GM11168 (cell line): ENCODE results near the gene ZCRB1.
"Not testable (repeated sequence)": the region's sequence is repeated elsewhere in the genome, so short reads cannot be mapped to it uniquely, and the experiment has no call there.

ENCODE experiments used
- in situ Hi-C: fragments of 300-500 bp; cut with MboI; formaldehyde crosslinking; loops from one replicate; pipeline ENCODE4 v1.12.0; 2022; ENCODE audit warnings: low sequenced_read_pairs; ENCODE audit not compliant: unreplicated experiment

The ZCRB1 gene, protein sequence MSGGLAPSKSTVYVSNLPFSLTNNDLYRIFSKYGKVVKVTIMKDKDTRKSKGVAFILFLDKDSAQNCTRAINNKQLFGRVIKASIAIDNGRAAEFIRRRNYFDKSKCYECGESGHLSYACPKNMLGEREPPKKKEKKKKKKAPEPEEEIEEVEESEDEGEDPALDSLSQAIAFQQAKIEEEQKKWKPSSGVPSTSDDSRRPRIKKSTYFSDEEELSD

DNA sequence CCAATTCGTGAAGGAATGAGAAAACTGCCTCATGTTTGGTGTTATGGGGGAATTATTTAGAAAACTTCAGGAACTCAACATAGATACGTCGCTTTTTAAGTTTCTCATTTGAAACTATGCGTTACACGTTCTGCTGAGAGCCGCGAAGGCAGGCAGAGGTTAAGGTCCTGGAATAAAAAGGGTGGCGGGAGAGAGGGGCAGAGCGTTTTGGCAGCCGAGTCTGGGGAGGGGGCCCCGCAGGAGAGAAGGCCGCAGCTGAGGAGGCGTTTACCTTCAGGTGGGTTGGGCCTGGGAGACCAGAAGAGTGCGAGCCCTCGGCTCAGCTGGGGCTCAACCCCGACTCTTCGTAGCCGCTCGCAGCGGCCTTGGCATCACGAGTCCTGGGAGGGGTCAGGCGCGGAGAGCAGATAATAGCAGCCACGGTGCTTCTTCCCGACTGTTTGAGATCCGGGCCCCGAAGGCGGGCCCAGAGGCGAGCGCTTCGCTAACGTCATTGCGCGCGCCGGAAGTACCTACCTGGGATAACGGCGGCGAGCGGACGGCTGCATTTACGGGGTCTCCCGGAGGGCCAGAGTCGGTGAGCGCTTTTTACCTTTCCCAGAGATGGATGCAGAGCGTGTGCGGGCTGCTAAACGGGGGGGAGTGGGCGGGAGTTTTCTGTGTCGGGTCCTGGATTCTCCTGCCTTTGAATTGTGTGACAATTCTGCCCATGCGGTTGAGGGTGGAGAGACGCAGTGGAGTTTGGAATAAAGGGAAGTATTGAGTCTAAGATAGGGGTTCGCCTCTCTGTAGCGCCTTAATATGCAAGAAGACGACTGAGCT, at the start of gene ZCRB1, which contains the start of gene PPHLN1:
Gene ZCRB1 (minus strand): TSS at position 442 of the 822 bp plus-strand sequence. CDS start 1,992 bp downstream, outside the sequence.
Gene PPHLN1 (plus strand): TSS at position 515 of the 822 bp plus-strand sequence. CDS start 9,736 bp downstream, outside the sequence.
- in situ Hi-C loops = loop anchor here (25.0 kb wide), 1 partner anchor 189 kb away; the partner anchor contains the start of gene GXYLT1

DNA sequence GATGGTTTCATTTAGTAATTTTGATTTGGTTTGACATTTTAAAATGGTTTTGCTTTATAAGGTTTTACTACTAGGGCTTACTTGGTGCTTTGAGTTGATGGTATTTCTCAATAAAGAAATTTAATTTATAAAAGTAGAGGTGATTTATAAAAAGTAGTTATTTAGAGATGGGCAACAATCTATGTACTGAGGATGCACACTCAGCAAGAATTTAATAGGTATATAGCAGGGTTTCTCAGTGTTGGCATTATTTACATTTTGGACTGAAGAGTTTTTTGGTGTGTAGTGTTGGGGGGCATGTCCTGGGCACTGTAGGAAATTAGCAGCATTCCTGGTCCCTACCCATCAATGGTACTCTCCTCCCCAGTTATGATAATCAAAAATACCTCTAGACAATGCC, 47.8 kb upstream of the ZCRB1 start:
- in situ Hi-C loops = no loop called here

DNA sequence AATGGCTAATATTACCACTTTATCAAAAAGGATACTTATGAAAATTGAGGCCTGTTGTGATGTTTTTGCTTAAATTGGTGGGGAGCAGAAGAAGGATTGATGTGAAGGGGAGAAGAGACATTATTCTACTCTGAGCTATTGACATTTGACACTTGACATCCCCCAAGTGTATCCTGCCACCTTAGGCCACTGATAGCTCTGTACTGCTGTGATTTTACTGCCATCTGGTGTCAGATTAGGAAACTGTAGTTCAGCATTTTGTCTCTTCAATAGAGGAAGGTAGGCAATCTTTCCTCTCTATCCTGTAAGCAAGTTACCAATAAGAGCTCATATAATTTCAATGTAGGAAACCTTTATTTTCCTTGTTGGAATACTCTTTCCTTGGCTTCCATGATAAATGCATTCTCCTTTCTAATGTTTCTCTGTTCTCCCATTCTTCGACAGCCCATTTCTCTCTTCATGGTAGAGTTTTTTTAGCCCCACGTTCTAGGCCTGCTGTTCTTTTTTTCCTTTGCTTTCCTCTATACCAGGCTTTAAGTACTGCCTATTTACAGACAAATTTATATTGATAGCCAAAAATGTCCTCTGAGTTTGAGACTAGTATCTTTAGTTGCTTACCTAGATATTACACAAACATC, 46.4 kb upstream of the ZCRB1 start:
- in situ Hi-C loops = no loop called here

DNA sequence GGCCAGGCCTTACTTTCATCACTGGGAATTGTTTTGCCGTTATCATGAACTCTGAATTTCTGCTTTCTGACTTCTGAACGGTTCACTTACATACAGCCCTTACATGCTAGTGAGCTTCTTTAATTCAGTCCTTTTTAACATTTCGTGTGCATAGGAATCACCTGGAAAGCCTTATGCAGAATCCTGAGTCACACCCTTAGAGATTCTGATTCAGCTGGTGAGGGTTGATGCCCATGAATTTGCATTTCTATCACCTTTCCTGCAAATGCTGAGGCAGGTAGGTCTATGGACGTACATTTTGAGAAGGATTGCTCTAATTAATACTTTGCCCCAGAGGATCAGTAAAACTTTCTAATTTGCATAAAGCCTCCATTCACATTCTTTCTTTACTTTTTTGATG, 44.1 kb upstream of the ZCRB1 start:
- in situ Hi-C loops = no loop called here

DNA sequence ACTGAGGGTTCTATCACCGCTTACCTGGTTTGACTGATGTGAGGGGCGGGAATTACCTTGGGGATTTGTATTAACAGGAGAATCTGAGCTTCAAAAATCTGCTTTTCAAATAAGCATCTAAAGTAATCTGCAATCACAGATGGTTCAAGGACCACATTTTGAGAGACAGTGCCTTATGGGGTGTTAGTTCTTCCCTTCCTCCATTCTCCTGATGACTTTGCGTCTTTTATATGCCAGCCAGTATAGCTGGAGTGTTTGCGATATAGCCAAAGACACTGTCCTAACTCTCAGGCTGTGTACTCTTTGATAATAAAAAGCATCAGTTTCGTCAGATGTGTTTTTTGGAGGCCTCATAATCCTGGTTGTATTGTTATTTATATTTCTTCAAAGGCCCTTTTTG, 39.6 kb upstream of the ZCRB1 start:
- in situ Hi-C loops = no loop called here

DNA sequence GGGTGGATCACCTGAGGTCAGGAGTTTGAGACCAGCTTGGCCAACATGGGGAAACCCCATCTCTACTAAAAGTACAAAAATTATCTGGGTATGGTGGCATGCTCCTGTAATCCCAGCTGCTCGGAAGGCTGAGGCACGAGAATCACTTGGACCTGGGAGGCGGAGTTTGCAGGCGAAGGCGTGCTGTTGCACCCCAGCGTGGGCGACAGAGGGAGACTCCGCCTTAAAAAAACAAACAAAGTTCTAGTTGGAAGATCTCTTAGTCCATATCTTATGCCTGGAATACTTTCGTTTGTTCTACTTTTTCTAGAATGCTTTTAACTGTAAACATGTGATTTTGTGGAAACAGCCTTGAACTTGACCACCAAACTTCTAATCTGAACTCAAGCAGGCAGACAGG, 38.8 kb upstream of the ZCRB1 start:
- in situ Hi-C loops = no loop called here

DNA sequence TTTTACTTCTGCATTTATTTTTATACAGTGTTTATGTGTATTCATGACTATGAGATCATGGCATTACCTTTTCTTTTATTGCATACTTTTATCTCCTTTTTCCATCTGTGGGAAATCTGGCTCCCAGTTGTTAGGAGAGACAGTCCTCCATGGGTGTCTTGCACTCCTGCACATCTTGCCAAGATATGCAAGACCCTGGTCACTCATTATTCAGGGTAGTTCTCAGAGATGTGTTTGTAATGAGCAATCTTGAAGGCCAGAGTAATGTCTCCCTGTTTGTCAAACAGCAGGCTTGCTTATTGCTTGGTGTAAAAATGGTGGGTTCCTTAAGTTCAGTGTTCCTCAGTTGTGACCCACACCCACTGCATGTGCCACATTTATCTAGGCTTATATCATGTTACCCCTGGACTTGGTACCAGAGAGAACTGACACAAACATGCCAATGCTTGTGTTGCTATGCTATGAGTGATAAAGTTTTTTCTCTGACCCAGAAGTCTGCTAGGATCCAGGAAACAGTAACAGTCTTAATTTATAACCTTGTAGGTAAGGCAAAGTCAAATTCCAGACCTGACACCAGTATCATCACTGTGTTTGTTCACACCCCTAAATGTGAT, 36.9 kb upstream of the ZCRB1 start:
- in situ Hi-C loops = no loop called here

DNA sequence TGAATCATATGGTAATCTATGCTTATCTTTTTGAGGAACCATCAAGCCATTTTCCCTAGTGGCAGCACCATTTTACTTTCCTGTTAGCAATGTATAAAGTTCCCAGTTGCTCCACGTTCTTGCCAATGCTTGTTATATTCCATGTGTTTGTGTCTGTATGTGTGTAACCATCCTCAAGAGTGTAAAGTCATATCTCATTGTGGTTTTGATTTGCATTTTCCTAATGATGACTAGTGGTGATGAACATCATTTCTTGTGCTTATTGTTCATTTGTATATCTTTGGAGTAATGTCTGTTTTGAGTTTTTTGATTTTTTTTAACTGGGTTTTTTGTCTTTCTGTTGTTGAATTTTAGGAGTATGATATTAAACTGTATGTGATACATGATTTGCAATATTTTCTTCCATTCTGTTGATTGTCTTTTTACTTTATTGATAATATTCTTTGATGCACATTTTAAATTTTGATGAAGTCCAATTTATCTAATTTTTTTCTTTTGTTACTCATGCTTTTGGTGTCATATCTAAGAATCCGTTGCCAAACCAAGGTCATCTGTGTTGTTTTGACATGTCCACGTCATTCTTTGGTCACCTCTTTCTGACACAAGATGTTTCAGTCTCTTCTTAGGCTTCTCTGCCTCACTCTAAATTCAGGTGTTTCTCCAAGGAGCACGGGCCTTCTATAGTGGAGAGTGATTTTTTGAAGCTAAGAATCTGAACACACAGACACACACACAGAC, 36.2 kb upstream of the ZCRB1 start:
- in situ Hi-C loops = no loop called here

DNA sequence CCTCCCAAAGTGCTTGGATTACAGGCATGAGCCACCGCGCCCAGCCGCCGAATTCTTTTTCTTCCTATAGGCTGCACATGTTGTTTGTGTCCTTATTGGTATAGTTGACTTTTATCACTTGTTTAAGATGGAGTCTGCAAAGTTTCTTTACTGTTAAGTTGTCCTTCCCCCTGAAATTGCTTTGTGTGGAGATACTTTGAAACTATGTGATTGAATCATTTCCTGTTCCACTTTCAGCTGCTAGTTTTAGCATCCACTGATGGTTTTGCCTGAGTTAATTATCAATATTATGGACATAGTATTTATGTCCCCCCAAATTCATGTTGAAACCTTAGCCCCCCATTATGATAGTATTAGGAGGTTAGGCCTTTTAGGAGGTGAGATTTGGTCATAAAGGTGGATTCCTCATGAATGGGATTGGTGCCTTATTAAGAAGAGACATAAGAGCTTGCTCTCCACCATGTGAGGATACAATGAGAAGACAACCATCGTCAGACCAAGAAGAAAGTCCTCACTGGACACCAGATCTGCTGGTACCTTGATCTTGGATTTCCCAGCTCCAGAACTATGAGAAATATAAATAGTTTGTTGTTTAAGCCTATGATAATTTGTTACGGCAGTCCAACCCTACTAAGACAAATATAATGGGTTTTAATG, 35.0 kb upstream of the ZCRB1 start:
- in situ Hi-C loops = no loop called here

DNA sequence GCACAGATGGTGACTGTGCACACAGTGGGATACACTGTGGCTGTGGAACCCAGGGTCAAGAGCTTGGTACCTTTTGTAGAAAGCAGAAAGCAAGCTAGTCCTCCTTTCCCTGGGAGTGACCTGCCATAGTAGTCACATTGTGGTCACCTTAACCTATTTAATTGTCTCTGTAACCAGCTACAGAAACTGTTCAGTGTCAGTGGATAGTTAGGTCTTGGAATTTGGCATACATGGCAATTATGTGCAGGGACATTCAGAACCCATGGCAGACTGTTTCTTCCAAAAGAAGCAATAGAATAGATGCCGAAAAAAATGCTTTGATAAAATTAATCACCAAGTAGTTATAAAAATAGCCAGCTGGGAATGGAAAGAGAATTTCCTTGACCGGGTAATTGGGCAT, 30.4 kb upstream of the ZCRB1 start:
- in situ Hi-C loops = no loop called here

DNA sequence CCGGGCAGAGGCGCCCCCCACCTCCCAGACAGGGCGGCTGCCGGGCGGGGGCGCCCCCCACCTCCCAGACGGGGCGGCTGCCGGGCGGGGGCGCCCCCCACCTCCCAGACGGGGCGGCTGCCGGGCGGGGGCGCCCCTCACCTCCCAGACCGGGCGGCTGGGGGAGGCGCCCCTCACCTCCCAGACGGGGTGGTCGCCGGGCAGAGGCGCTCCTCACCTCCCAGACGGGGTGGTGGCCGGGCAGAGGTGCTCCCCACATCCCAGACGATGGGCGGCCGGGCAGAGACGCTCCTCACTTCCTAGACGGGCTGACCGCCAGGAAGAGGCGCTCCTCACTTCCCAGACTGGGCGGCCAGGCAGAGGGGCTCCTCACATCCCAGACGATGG, 24.1 kb upstream of the ZCRB1 start:
- in situ Hi-C loops = not testable (repeated sequence)

DNA sequence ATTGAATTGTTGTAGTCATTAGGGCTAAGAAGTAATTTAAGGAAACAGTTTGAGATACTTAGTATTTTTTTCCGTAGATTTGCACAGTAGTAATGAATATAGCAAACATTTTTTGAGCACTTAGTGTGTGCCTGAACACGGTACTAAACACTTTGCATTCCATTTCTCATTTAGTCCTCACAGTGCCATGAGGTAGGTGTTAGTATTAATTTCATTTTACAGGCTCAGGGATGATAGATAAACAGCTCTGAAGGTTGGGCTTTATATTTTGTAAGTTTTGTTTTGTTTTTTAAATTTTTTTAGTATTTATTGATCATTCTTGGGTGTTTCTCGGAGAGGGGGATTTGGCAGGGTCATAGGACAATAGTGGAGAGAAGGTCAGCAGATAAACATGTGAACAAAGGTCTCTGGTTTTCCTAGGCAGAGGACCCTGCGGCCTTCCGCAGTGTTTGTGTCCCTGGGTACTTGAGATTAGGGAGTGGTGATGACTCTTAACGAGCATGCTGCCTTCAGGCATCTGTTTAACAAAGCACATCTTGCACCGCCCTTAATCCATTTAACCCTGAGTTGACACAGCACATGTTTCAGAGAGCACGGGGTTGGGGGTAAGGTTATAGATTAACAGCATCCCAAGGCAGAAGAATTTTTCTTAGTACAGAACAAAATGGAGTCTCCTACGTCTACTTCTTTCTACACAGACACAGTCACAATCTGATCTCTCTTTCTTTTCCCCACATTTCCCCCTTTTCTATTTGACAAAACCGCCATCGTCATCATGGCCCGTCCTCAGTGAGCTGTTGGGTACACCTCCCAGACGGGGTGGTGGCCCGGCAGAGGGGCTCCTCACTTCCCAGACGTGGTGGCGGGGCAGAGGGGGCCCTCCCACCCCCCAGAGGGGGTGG, 23.5 kb upstream of the ZCRB1 start:
- in situ Hi-C loops = loop anchor here (25.0 kb wide), 1 partner anchor 212 kb away; the partner anchor contains the start of gene GXYLT1

DNA sequence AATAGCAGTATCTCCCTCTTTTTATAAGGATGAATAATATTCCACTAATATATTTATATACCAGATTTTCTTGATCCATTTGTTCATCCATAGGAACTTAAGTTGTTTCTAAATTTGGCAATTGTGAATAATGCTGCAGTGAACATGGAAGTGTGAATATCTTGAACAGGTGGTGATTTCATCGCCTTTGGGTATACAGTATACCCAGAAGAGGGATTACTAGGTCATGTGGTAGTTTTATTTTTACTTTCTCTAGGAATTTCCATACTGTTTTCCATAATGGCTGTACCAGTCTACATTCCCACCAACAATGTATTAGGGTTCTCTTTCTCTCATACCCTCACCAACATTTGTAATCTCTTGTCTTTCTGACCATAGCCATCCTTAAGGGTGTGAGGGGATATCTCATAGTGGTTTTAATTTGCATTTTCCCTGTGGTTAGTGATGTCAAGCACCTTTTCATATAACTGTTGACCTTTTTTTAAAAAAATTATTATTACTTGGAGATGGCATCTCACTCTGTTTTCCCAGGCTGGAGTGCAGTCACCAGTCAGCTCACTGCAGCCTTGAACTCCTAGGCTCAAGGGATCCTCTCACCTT, 20.6 kb upstream of the ZCRB1 start:
- in situ Hi-C loops = loop anchor here (25.0 kb wide), 1 partner anchor 209 kb away; the partner anchor contains the start of gene GXYLT1

DNA sequence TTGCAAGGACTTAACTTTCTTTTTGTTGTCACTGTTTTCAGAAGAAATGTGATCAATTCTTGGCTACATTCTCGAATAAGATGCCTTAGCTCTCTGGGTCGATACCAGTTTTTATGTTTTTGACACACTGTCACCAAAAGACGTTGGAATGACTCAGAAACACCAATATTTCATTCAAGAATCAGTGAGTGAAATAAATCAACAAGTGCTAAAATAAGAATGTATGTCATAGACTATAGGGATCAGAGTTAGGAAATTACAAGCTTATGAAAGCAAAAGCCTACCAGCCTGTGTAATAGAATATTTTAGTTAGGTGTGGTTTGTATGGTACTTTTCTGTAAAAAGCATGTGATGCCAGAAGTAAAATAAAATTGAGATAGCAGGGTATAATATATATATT, 17.8 kb upstream of the ZCRB1 start:
- in situ Hi-C loops = loop anchor here (25.0 kb wide), 1 partner anchor 206 kb away; the partner anchor contains the start of gene GXYLT1

DNA sequence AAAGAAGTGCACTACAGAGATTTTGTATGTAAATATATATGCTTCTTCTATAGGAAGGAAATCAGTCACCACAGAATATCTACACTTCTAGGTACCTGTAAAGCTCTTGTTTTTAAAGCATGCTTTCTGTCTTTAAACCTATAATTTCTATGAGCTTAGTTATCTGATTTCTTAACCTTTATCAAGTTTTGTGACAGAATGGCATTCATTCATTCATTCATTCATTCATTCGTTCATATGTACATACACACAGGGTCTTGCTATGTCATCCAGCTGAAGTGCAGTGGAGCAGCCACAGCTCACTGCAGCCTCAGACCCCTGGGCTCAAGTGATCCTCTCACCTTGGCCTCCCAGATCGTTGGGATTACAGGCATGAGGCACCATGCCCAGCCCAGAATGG, 16.1 kb upstream of the ZCRB1 start:
- in situ Hi-C loops = loop anchor here (25.0 kb wide), 1 partner anchor 205 kb away; the partner anchor contains the start of gene GXYLT1

DNA sequence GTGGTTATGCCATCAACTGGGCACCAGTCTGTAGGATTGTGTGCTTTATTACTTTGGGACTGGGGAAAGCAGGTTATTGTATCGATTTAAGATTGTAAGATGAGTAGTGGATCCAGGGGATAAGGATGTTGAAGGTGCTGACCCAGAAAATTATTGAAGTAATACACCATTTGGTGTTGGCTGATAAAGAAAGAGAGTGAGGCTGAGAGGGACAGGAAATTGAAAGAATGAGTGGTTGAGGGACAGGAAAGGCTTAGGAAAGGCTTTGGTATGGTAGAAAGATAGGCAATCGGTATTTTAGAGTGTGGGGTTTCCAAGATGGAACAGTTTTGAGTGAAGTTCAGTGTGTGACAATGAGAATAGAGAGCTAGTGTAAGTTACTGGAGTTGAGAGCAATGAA, 12.4 kb upstream of the ZCRB1 start:
- in situ Hi-C loops = loop anchor here (25.0 kb wide), 1 partner anchor 201 kb away; the partner anchor contains the start of gene GXYLT1

DNA sequence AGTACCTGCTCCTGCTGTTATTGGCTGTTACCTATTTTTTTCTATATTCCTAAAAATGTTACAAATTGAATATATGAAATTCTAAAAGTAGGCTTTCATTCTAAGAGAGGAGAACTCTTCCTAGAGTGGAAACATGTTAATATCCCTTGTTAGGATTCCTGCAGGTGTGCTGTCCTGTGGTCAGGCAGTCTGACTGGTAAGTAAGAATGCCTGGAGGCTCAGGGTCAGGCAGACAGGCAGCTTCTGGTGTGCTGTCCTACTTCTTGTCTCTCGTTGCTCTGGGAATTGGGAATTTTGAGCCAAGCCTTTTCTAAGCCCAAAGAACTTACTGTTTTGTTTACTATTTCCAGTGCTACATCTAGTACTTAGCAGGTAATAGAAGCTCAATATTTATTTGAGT, 10.4 kb upstream of the ZCRB1 start:
- in situ Hi-C loops = loop anchor here (25.0 kb wide), 1 partner anchor 199 kb away; the partner anchor contains the start of gene GXYLT1
